Esophagus muscularis mucosa (tissue), 4 donors: ENCODE measurements around the gene TTLL4. TPM values are rescaled to one million over a fixed set of nuclear protein-coding genes. Genes with fewer than 3 reads are reported as not detected.

Experiments
- DNase-seq: peaks from one replicate; pipeline ENCODE4 v3.0.0-alpha.2; 2017; ENCODE audit errors: extremely low spot score
- H3K27ac ChIP-seq, 4 donors: fragments of 200-600 bp; sonication (generic); replicated peaks in 1 of 4; 1 replicate in 3 of 4; 2 replicates in 1 of 4; pipeline ENCODE4 v1.5.1; 2016 to 2019; ENCODE audit warnings: mild to moderate bottlenecking in 1 of 4
- H3K27me3 ChIP-seq, 4 donors: fragments of 200-600 bp; sonication (generic); one replicate each; pipeline versions ENCODE4 v1.5.1 to v1.6.0; 2016 to 2019
- H3K36me3 ChIP-seq, 4 donors: fragments of 200-600 bp; sonication (generic); one replicate each; pipeline ENCODE4 v1.5.1; 2016 to 2019
- H3K4me1 ChIP-seq, 4 donors: fragments of 200-600 bp; sonication (generic); one replicate each; pipeline ENCODE4 v1.5.1; 2016 to 2019
- H3K4me3 ChIP-seq, 4 donors: fragments of 200-600 bp; sonication (generic); 1 replicate in 2 of 4; 2 replicates in 2 of 4; pipeline ENCODE4 v1.5.1; 2016 to 2019; ENCODE audit warnings: mild to moderate bottlenecking in 4 of 4, moderate library complexity in 1 of 4
- H3K9me3 ChIP-seq, 4 donors: fragments of 200-600 bp; sonication (generic); 1 replicate in 3 of 4; 2 replicates in 1 of 4; pipeline ENCODE4 v1.5.1; 2016 to 2019
- EP300 ChIP-seq: sonication (generic); formaldehyde crosslinking; IDR thresholded peaks from one replicate; pipeline ENCODE4 v1.6.1; 2017; ENCODE audit warnings: antibody characterized with exemption
- POLR2A ChIP-seq: fragments of 450-650 bp; IDR thresholded peaks from one replicate; pipeline ENCODE4 v1.6.1; 2017; ENCODE audit warnings: antibody characterized with exemption, moderate library complexity, mild to moderate bottlenecking, low read depth
- POLR2AphosphoS5 ChIP-seq, 2 donors: sonication (generic); formaldehyde crosslinking; IDR thresholded peaks; one replicate each; pipeline ENCODE4 v1.6.1; 2017; ENCODE audit warnings: antibody characterized with exemption in 2 of 2
- WGBS: methylation state at CpG from one replicate; pipeline ENCODE4 v1.1.5; 2018; 5-methylcytosine and 5-hydroxymethylcytosine counted together
- intact Hi-C: fragments of 100-400 bp; cut with DNase I; formaldehyde crosslinking; loops from one replicate; pipeline ENCODE4 v1.15.1; 2023
- total RNA-seq, 4 donors: library from RNA; depleted of rRNA; stranded (reverse); fragments of >200 nt; gene quantifications; one replicate each; pipeline versions ENCODE4 v1.1.0 to v1.2.1, GENCODE V29; 2016
- TF ChIP-seq, protein P1 (sequence below), 3 experiments: fragments of 200-600 bp in 2 of 3; fragments of 450-650 bp in 1 of 3; sonication (generic) in 2 of 3; IDR thresholded peaks; one replicate each; pipeline ENCODE4 v1.5.1; 2017 to 2019; ENCODE audit warnings: antibody characterized with exemption in 3 of 3, mild to moderate bottlenecking in 2 of 3, moderate library complexity in 1 of 3

The TTLL4 gene
- total RNA-seq, 4 donors from 2014 or later = 5.8 to 11.3 (median 8.3) TPM

DNA sequence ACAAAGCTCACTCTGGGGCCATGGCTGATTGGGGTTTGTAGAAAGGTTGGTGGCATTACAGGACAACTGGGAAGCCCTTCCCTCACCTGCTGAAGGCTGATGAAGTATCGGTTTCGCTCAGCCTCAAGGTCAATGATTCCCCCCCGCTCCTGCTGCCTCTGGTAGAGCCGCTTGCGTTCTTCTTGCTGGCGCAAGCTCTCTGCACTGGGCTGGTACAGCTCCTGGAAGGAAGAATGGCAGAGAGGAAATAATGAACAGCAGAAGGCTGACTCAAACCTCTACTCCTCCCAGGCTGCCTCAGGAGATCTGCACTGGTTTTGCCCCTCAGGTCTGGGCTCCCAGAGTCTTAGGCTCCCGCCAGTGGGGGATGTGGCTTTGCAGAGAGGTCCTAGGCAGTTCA is 46.0 kb upstream of the TTLL4 start:
- H3K4me1 ChIP-seq = peaks cover 5 to 13% (median 11%) of the 10 kb centered on the region in 4 donors
- H3K36me3 ChIP-seq = peaks cover 64 to 79% (median 74%) of the 10 kb centered on the region in 4 donors
- no peak overlapping the region for H3K4me3 ChIP-seq
- H3K27ac ChIP-seq = no peak overlapping the region
- DNase-seq = no peak
- no peak for TF ChIP-seq POLR2AphosphoS5 (IDR thresholded peaks at IDR 0.05)
- TF ChIP-seq EP300 = no peak
- TF ChIP-seq POLR2A = no peak
- TF ChIP-seq, protein P1, sequence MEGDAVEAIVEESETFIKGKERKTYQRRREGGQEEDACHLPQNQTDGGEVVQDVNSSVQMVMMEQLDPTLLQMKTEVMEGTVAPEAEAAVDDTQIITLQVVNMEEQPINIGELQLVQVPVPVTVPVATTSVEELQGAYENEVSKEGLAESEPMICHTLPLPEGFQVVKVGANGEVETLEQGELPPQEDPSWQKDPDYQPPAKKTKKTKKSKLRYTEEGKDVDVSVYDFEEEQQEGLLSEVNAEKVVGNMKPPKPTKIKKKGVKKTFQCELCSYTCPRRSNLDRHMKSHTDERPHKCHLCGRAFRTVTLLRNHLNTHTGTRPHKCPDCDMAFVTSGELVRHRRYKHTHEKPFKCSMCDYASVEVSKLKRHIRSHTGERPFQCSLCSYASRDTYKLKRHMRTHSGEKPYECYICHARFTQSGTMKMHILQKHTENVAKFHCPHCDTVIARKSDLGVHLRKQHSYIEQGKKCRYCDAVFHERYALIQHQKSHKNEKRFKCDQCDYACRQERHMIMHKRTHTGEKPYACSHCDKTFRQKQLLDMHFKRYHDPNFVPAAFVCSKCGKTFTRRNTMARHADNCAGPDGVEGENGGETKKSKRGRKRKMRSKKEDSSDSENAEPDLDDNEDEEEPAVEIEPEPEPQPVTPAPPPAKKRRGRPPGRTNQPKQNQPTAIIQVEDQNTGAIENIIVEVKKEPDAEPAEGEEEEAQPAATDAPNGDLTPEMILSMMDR (IDR thresholded peaks at IDR 0.05) = no peak
- 95% methylated on average over 7 of the region's 7 CpGs for WGBS
- no peaks in the 10 kb centered on the region for H3K27me3 ChIP-seq
- no peaks in the 10 kb centered on the region for H3K9me3 ChIP-seq
- intact Hi-C loops = loop anchor here (5.0 kb wide), 1 partner anchor 257 kb away; no protein-coding TSS in a partner anchor

DNA sequence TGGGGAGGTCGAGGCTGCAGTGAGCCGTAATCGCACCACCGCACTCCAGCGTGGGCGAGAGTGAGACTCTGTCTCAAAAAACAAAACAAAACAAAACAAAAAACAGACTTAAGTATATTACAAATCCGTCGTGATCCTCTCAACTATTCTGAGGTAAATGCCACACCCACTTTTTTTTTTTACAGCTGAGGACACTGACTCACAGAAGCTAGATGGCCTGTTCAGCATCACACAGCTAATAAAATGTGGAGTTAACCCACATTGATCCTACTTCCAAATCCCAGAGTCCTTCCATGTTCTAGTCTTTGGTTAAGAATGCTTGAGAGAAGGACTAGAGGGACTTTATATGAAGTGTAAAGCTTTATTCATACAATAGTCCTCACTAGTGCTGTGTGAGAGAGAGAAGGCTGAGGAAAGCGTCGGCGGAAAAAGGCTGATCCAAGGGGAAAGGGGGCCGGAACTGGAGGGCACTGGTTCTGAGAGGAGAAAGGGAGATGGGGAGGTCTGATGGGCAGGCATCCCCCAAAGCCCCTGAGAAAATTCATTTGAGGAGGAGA is 39.5 kb upstream of the TTLL4 start:
- TF ChIP-seq EP300 = no peak
- TF ChIP-seq POLR2A = no peak
- TF ChIP-seq, protein P1 (IDR thresholded peaks at IDR 0.05) = no peak
- TF ChIP-seq POLR2AphosphoS5 (IDR thresholded peaks at IDR 0.05) = no peak
- Histone ChIP-seq H3K36me3 (peaks cover 20 to 43% (median 33%) of the 10 kb centered on the region in 4 donors), H3K9me3 (no peaks in the 10 kb centered on the region), H3K27me3 (no peaks in the 10 kb centered on the region), H3K4me1 (peaks cover 16 to 22% (median 20%) of the 10 kb centered on the region in 4 donors), H3K27ac (peak overlapping the region; percentile 77 to 85 (median 80)), H3K4me3 (peak overlapping the region; percentile 62 to 93 (median 78))
- intact Hi-C loops = no loop called here
- DNase-seq = no peak
- WGBS = 48% methylated on average over 12 of the region's 12 CpGs

DNA sequence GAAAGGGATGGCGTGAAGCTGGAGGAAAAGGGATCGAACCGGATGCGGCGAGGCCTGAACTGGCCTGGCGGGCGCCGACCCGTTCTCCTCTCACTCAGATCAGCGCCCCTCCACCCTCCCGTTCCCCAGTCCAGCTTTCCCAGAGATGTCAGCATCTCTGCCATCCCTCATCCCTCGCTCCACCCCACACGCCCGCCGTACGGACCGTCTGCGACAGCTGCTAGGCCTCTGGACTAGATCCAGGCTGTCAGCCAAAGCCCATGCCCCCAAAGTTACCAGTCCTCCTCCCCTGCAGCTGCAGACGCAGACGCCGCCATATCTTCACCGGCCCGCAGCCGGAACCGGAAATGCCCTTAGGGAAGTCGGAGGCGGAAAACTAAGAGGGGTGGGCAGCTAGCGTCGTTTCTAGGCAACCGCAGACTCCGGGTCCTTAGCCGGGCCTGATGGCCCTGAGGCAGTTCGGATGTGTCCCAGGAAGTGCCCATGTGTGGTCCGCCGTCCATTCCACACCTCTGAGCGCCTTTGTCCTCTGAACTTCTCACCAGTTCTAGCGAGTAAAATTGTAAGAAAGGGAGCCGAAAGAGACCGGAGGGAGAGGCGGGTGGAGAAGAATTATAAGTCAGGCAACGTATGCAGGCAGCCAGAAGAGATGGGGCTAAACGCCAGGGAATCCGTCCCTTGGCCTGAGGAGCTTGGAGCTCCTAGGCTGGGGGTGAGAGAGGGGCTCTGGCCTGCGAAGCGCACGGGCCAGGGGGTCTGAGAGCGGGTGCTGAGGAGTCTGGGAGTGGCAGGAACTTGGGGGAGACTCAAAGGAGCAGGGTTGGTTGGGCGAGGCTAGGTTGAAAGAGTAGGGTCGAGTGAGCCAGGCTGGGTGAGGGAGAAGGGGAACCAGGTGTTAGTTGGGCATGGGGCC is 38.7 kb upstream of the TTLL4 start, which contains the start of the genes RNF25 and STK36:
RNF25 (minus strand) TSS at position 349 of the 913 bp plus-strand sequence; CDS start at position 317, 32 bp downstream.
STK36 (plus strand) TSS at position 433 of the 913 bp plus-strand sequence. CDS start 744 bp downstream, outside the sequence.
- Histone ChIP-seq H3K36me3 (peaks cover 13 to 43% (median 31%) of the 10 kb centered on the region in 4 donors), H3K4me1 (peaks cover 16 to 22% (median 20%) of the 10 kb centered on the region in 4 donors), H3K27ac (peak within 1 kb of the TSS; percentile 77 to 85 (median 80)), H3K27me3 (no peaks in the 10 kb centered on the region), H3K9me3 (no peaks in the 10 kb centered on the region), H3K4me3 (peak within 1 kb of the TSS; percentile 62 to 93 (median 78))
- intact Hi-C loops = no loop called here
- under 1% methylated on average over 43 of the region's 49 CpGs for WGBS
- peak; percentile 96 for DNase-seq
- peak; percentile 37 for TF ChIP-seq POLR2A
- TF ChIP-seq, protein P1 (IDR thresholded peaks at IDR 0.05) = no peak
- no peak for TF ChIP-seq EP300
- TF ChIP-seq POLR2AphosphoS5 (IDR thresholded peaks at IDR 0.05) = peak; percentile 85 to 94

DNA sequence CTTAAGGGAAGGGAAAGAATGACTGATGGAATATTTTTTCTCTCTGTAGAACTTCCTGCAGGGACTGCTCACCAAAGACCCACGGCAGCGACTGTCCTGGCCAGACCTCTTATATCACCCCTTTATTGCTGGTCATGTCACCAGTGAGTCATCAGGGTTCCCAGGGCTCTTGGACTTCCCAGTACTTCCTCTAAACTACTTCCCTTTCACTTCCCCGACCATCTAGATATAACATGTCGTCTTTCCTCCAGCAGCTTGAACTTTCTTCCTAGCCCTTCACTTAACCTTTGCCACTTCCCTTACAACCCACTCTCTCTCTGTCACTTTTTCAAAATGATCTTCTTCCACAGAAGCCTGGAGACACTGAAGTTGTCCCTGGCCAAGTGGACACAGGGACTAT is 31.5 kb upstream of the TTLL4 start:
- intact Hi-C loops = no loop called here
- H3K36me3 ChIP-seq = peaks cover 16 to 75% (median 41%) of the 10 kb centered on the region in 4 donors
- no peak overlapping the region for H3K27ac ChIP-seq
- no peaks in the 10 kb centered on the region for H3K9me3 ChIP-seq
- H3K4me3 ChIP-seq = no peak overlapping the region
- DNase-seq = no peak
- no peaks in the 10 kb centered on the region for H3K4me1 ChIP-seq
- WGBS = 70% methylated on average over 4 of the region's 4 CpGs
- no peaks in the 10 kb centered on the region for H3K27me3 ChIP-seq
- TF ChIP-seq POLR2A = no peak
- TF ChIP-seq POLR2AphosphoS5 (IDR thresholded peaks at IDR 0.05) = no peak
- no peak for TF ChIP-seq EP300
- TF ChIP-seq, protein P1 (IDR thresholded peaks at IDR 0.05) = no peak
